NCI-H187 (cell line): ENCODE data around the gene ZBTB24.

Experiments used
- DNase-seq, 2 experiments: peaks; one replicate each; lab custom pipeline; 2025; lab: John Stamatoyannopoulos, UW

ZBTB24 gene

GRCh38 chr6:109498936-109499335, 15.9 kb upstream of the ZBTB24 start:
- no peak for DNase-seq

GRCh38 chr6:109498052-109498451, 15.0 kb upstream of the ZBTB24 start:
- DNase-seq: no peak

GRCh38 chr6:109496036-109496772, 13.2 kb upstream of the ZBTB24 start:
- no peak for DNase-seq

GRCh38 chr6:109493865-109494264, 10.8 kb upstream of the ZBTB24 start:
- DNase-seq: no peak

- DNase-seq: peak in 1 of 2 experiments; percentile 27
Observed at GRCh38 chr6:109491207-109491938, 8.4 kb upstream of the ZBTB24 start.

GRCh38 chr6:109490713-109491112, 7.7 kb upstream of the ZBTB24 start:
- DNase-seq: no peak

GRCh38 chr6:109488001-109488400, 5.0 kb upstream of the ZBTB24 start:
- no peak for DNase-seq

- no peak for DNase-seq
Observed at GRCh38 chr6:109486068-109486467, 3.0 kb upstream of the ZBTB24 start.

GRCh38 chr6:109485266-109485935, 2.4 kb upstream of the ZBTB24 start:
- no peak for DNase-seq

GRCh38 chr6:109484122-109484521, 1.1 kb upstream of the ZBTB24 start:
- no peak for DNase-seq

GRCh38 chr6:109483735-109484057, 677 bp upstream of the ZBTB24 start:
- DNase-seq: no peak

GRCh38 chr6:109480993-109481480, 2.0 kb downstream of the ZBTB24 start:
- DNase-seq: no peak

GRCh38 chr6:109478841-109479624, 4.0 kb downstream of the ZBTB24 start:
- no peak for DNase-seq

- DNase-seq: no peak
Observed at GRCh38 chr6:109478222-109478805, 4.7 kb downstream of the ZBTB24 start.

GRCh38 chr6:109477725-109478124, 5.3 kb downstream of the ZBTB24 start:
- no peak for DNase-seq

- DNase-seq: no peak
Observed at GRCh38 chr6:109477184-109477583, 5.8 kb downstream of the ZBTB24 start.

GRCh38 chr6:109475625-109476024, 7.4 kb downstream of the ZBTB24 start:
- no peak for DNase-seq

GRCh38 chr6:109474995-109475394, 8.0 kb downstream of the ZBTB24 start:
- DNase-seq: no peak

- DNase-seq: no peak
Observed at GRCh38 chr6:109473120-109473519, 9.9 kb downstream of the ZBTB24 start.

- DNase-seq: no peak
Observed at GRCh38 chr6:109472132-109472995, 10.7 kb downstream of the ZBTB24 start.
